ENCODE data around the gene ERBB4. TPM values are rescaled to one million over a fixed set of nuclear protein-coding genes. Genes with fewer than 3 reads are reported as not detected.

ERBB4 gene
- total RNA-seq, 1 donor from 2014 or later, result 9.2 TPM

- H3K4me1 Mint-ChIP-seq, result no peaks in the 10 kb centered on the region
- no peak overlapping the region for H3K27ac Mint-ChIP-seq
- no peak for DNase-seq (ENCODE audit: low spot score in 2 of 2, unreplicated experiment in 2 of 2)
- TF ChIP-seq CTCF (IDR thresholded peaks at IDR 0.05; ENCODE audit: unreplicated experiment), result no peak
- H3K27me3 Mint-ChIP-seq (ENCODE audit: low read depth), result no peaks in the 10 kb centered on the region
- H3K9me3 Mint-ChIP-seq, result peaks cover 6% of the 10 kb centered on the region
- no peak overlapping the region for H3K4me3 Mint-ChIP-seq
- no peaks in the 10 kb centered on the region for H3K36me3 Mint-ChIP-seq
These were observed 865.3 kb downstream of the ERBB4 start for GRCh38 chr2:211673133-211673905.

- no peak overlapping the region for H3K27ac Mint-ChIP-seq
- H3K4me3 Mint-ChIP-seq, result no peak overlapping the region
- no peaks in the 10 kb centered on the region for H3K27me3 Mint-ChIP-seq (ENCODE audit: low read depth)
- no peak for DNase-seq (ENCODE audit: low spot score in 2 of 2, unreplicated experiment in 2 of 2)
- H3K4me1 Mint-ChIP-seq, result no peaks in the 10 kb centered on the region
- no peaks in the 10 kb centered on the region for H3K36me3 Mint-ChIP-seq
- no peak for TF ChIP-seq CTCF (IDR thresholded peaks at IDR 0.05; ENCODE audit: unreplicated experiment)
- H3K9me3 Mint-ChIP-seq, result peaks cover 6% of the 10 kb centered on the region
These were observed 866.6 kb downstream of the ERBB4 start for GRCh38 chr2:211671977-211672376.

GRCh38 chr2:211665299-211665698 is 873.3 kb downstream of the ERBB4 start:
- H3K4me1 Mint-ChIP-seq, result no peaks in the 10 kb centered on the region
- no peak overlapping the region for H3K27ac Mint-ChIP-seq
- H3K36me3 Mint-ChIP-seq, result no peaks in the 10 kb centered on the region
- no peak for TF ChIP-seq CTCF (IDR thresholded peaks at IDR 0.05; ENCODE audit: unreplicated experiment)
- H3K9me3 Mint-ChIP-seq, result peaks cover 11% of the 10 kb centered on the region
- H3K27me3 Mint-ChIP-seq (ENCODE audit: low read depth), result no peaks in the 10 kb centered on the region
- no peak for DNase-seq (ENCODE audit: low spot score in 2 of 2, unreplicated experiment in 2 of 2)
- no peak overlapping the region for H3K4me3 Mint-ChIP-seq

GRCh38 chr2:211664321-211664720 is 874.3 kb downstream of the ERBB4 start:
- Mint-ChIP-seq H3K27me3 (ENCODE audit: low read depth) (no peaks in the 10 kb centered on the region), H3K4me1 (no peaks in the 10 kb centered on the region), H3K9me3 (peaks cover 14% of the 10 kb centered on the region), H3K36me3 (no peaks in the 10 kb centered on the region), H3K4me3 (no peak overlapping the region), H3K27ac (no peak overlapping the region)
- no peak for TF ChIP-seq CTCF (IDR thresholded peaks at IDR 0.05; ENCODE audit: unreplicated experiment)
- DNase-seq (ENCODE audit: low spot score in 2 of 2, unreplicated experiment in 2 of 2), result no peak

- Mint-ChIP-seq H3K9me3 (no peaks in the 10 kb centered on the region), H3K27me3 (ENCODE audit: low read depth) (no peaks in the 10 kb centered on the region), H3K36me3 (no peaks in the 10 kb centered on the region), H3K27ac (no peak overlapping the region), H3K4me1 (no peaks in the 10 kb centered on the region), H3K4me3 (no peak overlapping the region)
- no peak for TF ChIP-seq CTCF (IDR thresholded peaks at IDR 0.05; ENCODE audit: unreplicated experiment)
- no peak for DNase-seq (ENCODE audit: low spot score in 2 of 2, unreplicated experiment in 2 of 2)
These were observed 884.3 kb downstream of the ERBB4 start for GRCh38 chr2:211654211-211654780.
